C4-2B (cell line): ENCODE results near the gene PURB.

Experiments
- H3K27ac ChIP-seq: fragments of 450-650 bp; 2 replicates; pipeline ENCODE4 v1.5.1; 2017
- CTCF ChIP-seq: fragments of 450-650 bp; conservative IDR thresholded peaks from 2 replicates; pipeline ENCODE4 v1.5.1; 2017; ENCODE audit warnings: mild to moderate bottlenecking
- ZFX ChIP-seq: fragments of 450-650 bp; IDR thresholded peaks from 2 replicates; pipeline ENCODE4 v1.6.1; 2017

PURB gene

GRCh38 chr7:44905002-44905635 lies 19.8 kb upstream of the PURB start:
- TF ChIP-seq ZFX (no peak), CTCF (no peak)

GRCh38 chr7:44899443-44899842 lies 14.1 kb upstream of the PURB start:
- TF ChIP-seq CTCF, result no peak
- TF ChIP-seq ZFX, result no peak
- no peak overlapping the region for H3K27ac ChIP-seq

More at GRCh38 chr7:44905002-44905635, 19.8 kb upstream of the PURB start:
- H3K27ac ChIP-seq, result no peak overlapping the region

DNA sequence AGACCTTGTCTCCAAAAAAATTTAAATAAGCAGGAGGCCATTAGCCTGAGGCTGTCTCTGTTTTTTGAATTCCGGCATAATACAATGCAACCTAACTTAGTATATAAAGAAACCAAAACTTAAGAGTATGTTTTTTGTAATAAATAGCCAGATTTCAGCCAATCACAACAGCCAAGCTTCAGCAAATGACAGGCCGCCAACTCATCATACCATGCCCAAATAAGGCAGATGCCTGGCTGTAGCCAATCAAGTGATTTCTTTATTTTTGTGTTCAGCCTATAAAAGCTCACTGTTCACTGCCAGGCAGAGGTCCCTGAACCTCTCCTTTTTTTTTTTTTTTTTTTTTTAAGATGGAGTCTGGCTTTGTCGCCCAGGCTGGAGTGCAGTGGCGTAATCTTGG lies 12.7 kb upstream of the PURB start:
- TF ChIP-seq ZFX (no peak), CTCF (no peak)
- H3K27ac ChIP-seq, result no peak overlapping the region

GRCh38 chr7:44897309-44897708 lies 12.0 kb upstream of the PURB start:
- TF ChIP-seq ZFX (no peak), CTCF (no peak)
- no peak overlapping the region for H3K27ac ChIP-seq

- TF ChIP-seq ZFX, result no peak
- TF ChIP-seq CTCF, result no peak
- no peak overlapping the region for H3K27ac ChIP-seq
Measured at GRCh38 chr7:44894888-44895580, 9.7 kb upstream of the PURB start.

- no peak for TF ChIP-seq CTCF
- no peak for TF ChIP-seq ZFX
- no peak overlapping the region for H3K27ac ChIP-seq
Measured at GRCh38 chr7:44893710-44894234, 8.4 kb upstream of the PURB start.

DNA sequence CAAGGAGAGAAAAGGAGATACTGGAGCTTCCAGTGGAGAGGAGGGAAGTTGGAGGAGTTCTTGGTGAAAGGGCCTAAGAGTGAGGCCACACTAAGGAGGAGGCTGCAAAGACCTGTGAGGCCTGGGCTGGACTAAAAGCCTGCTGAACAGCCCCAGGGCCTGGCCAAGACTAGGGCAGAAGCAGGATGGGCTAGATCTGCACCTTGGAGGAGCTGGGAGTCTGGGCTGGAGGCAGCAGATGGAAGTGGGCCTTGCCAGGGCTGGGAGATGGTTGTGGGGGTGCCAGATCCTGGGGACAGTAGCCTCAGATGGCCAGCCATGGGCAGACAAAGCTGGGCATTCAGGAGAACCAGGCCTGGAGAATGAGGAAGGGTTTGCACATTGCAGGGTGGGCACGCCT lies 6.5 kb upstream of the PURB start:
- TF ChIP-seq ZFX, result no peak
- no peak for TF ChIP-seq CTCF

More for the DNA sequence above, 6.5 kb upstream of the PURB start:
- H3K27ac ChIP-seq, result no peak overlapping the region
